Body of pancreas (tissue), 4 donors: Measurements from ENCODE around the gene PTH. TPM values are rescaled to one million over a fixed set of nuclear protein-coding genes. Genes with fewer than 3 reads are reported as not detected.

Source experiments
- ATAC-seq: fragments of 150-250 bp; one replicate; pipeline ENCODE4 v1.9.1; 2016
- DNase-seq, 4 donors: peaks; one replicate each; pipeline ENCODE4 v3.0.0-alpha.2; 2019
- H3K27ac ChIP-seq, 4 donors: fragments of 200-600 bp; sonication (generic); 1 replicate in 3 of 4; 2 replicates in 1 of 4; pipeline versions ENCODE4 v1.5.1 to v1.6.1; 2016 to 2019; ENCODE audit warnings: mild to moderate bottlenecking in 1 of 4, mixed read lengths in 1 of 4, moderate library complexity in 1 of 4
- H3K27me3 ChIP-seq, 2 donors: fragments of 200-600 bp; sonication (generic); one replicate each; pipeline ENCODE4 v1.6.0; 2016; ENCODE audit warnings: mild to moderate bottlenecking in 1 of 2
- H3K36me3 ChIP-seq, 2 donors: fragments of 200-600 bp; sonication (generic); replicated peaks in 1 of 2; 2 replicates each; pipeline ENCODE4 v1.5.1; 2016; ENCODE audit warnings: low read depth in 2 of 2; ENCODE audit not compliant: insufficient read depth in 1 of 2
- H3K4me1 ChIP-seq: fragments of 200-600 bp; sonication (generic); one replicate; pipeline ENCODE4 v1.6.0; 2016
- H3K4me3 ChIP-seq, 2 donors: fragments of 200-600 bp; sonication (generic); 1 replicate in 1 of 2; 2 replicates in 1 of 2; pipeline ENCODE4 v1.5.1; 2016 to 2019
- H3K9me3 ChIP-seq, 3 donors: fragments of 200-600 bp; sonication (generic); 1 replicate in 2 of 3; 2 replicates in 1 of 3; pipeline ENCODE4 v1.5.1; 2016
- CTCF ChIP-seq, 7 experiments: fragments of 450-650 bp in 4 of 7; fragments of 200-600 bp in 3 of 7; sonication (generic) in 3 of 7; IDR thresholded peaks; one replicate each; pipeline ENCODE4 v1.5.1; 2016 to 2019; ENCODE audit warnings: antibody characterized with exemption in 7 of 7
- POLR2A ChIP-seq, 3 donors: fragments of 450-650 bp; IDR thresholded peaks; one replicate each; pipeline ENCODE4 v1.6.1; 2016; ENCODE audit warnings: antibody characterized with exemption in 3 of 3, mild to moderate bottlenecking in 2 of 3
- WGBS, 2 donors: methylation state at CpG; one replicate each; pipeline ENCODE4 v1.1.5; 2017; 5-methylcytosine and 5-hydroxymethylcytosine counted together
- intact Hi-C: fragments of 100-400 bp; cut with DNase I; formaldehyde crosslinking; loops from one replicate; pipeline ENCODE4 v1.15.1; 2023
- total RNA-seq, 2 donors: library from RNA; depleted of rRNA; stranded (reverse); fragments of >200 nt; gene quantifications; one replicate each; pipeline ENCODE4 v1.1.0, GENCODE V29; 2016

The PTH gene
- total RNA-seq: not detected

GRCh38 chr11:13495929-13496328 is at the start of gene PTH:
TSS of gene PTH (minus strand) at chr11:13495997. CDS start at chr11:13492855, 3,142 bp downstream.
- ATAC-seq: no peak
- Histone ChIP-seq H3K27ac (no peak within 1 kb of the TSS), H3K36me3 (no peaks in the 10 kb centered on the region), H3K9me3 (no peaks in the 10 kb centered on the region), H3K4me3 (no peak within 1 kb of the TSS), H3K4me1 (no peaks in the 10 kb centered on the region), H3K27me3 (no peaks in the 10 kb centered on the region)
- 87 to 90% methylated on average over 3 of the region's 3 CpGs for WGBS, 2 donors
- DNase-seq: no peak
- intact Hi-C loops: no loop called here
- no peak for TF ChIP-seq POLR2A (IDR thresholded peaks at IDR 0.05)
- no peak for TF ChIP-seq CTCF (IDR thresholded peaks at IDR 0.05)

- TF ChIP-seq CTCF (IDR thresholded peaks at IDR 0.05) (no peak), POLR2A (IDR thresholded peaks at IDR 0.05) (no peak)
- Histone ChIP-seq H3K27me3 (no peaks in the 10 kb centered on the region), H3K4me3 (no peak overlapping the region), H3K4me1 (no peaks in the 10 kb centered on the region), H3K9me3 (peaks cover 0 to 12% (median 0%) of the 10 kb centered on the region in 3 donors), H3K27ac (no peak overlapping the region), H3K36me3 (no peaks in the 10 kb centered on the region)
- 46 to 84% methylated on average over 1 of the region's 1 CpG for WGBS, 2 donors
- ATAC-seq (no peak), DNase-seq (no peak)
- intact Hi-C loops: no loop called here
Observed at GRCh38 chr11:13538044-13538443, 42.2 kb upstream of the PTH start.

- WGBS, 2 donors: 27 to 44% methylated on average over 2 of the region's 2 CpGs
- TF ChIP-seq CTCF (IDR thresholded peaks at IDR 0.05): no peak
- no peak for TF ChIP-seq POLR2A (IDR thresholded peaks at IDR 0.05)
- intact Hi-C loops: no loop called here
- Histone ChIP-seq H3K27ac (no peak overlapping the region), H3K4me3 (no peak overlapping the region), H3K36me3 (no peaks in the 10 kb centered on the region), H3K27me3 (no peaks in the 10 kb centered on the region), H3K4me1 (no peaks in the 10 kb centered on the region), H3K9me3 (peaks cover 0 to 10% (median 0%) of the 10 kb centered on the region in 3 donors)
- ATAC-seq: no peak
- DNase-seq: no peak
Observed at GRCh38 chr11:13535819-13536218, 40.0 kb upstream of the PTH start.

- WGBS, 2 donors: 61 to 100% methylated on average over 2 to 7 of the region's 7 CpGs
- intact Hi-C loops: no loop called here
- TF ChIP-seq CTCF (IDR thresholded peaks at IDR 0.05): no peak
- TF ChIP-seq POLR2A (IDR thresholded peaks at IDR 0.05): no peak
- peaks cover 0 to 8% (median 0%) of the 10 kb centered on the region in 3 donors for H3K9me3 ChIP-seq
- no peak overlapping the region for H3K27ac ChIP-seq
- no peaks in the 10 kb centered on the region for H3K27me3 ChIP-seq
- no peaks in the 10 kb centered on the region for H3K36me3 ChIP-seq
- no peak for ATAC-seq
- no peak overlapping the region for H3K4me3 ChIP-seq
- H3K4me1 ChIP-seq: no peaks in the 10 kb centered on the region
- no peak for DNase-seq
Observed at GRCh38 chr11:13534358-13534757, 38.6 kb upstream of the PTH start.

GRCh38 chr11:13525257-13525656 is 29.5 kb upstream of the PTH start:
- no peaks in the 10 kb centered on the region for H3K9me3 ChIP-seq
- no peaks in the 10 kb centered on the region for H3K27me3 ChIP-seq
- H3K4me3 ChIP-seq: no peak overlapping the region
- H3K36me3 ChIP-seq: no peaks in the 10 kb centered on the region
- DNase-seq (no peak), ATAC-seq (no peak)
- WGBS, 2 donors: 61 to 75% methylated on average over 2 of the region's 2 CpGs
- H3K27ac ChIP-seq: no peak overlapping the region
- intact Hi-C loops: no loop called here
- no peaks in the 10 kb centered on the region for H3K4me1 ChIP-seq
- TF ChIP-seq POLR2A (IDR thresholded peaks at IDR 0.05): no peak
- TF ChIP-seq CTCF (IDR thresholded peaks at IDR 0.05): no peak
